ENCODE data around the gene MGRN1.
A peak's percentile ranks its signal among the peaks of the same experiment; 100 is the strongest.

MGRN1 gene

DNA sequence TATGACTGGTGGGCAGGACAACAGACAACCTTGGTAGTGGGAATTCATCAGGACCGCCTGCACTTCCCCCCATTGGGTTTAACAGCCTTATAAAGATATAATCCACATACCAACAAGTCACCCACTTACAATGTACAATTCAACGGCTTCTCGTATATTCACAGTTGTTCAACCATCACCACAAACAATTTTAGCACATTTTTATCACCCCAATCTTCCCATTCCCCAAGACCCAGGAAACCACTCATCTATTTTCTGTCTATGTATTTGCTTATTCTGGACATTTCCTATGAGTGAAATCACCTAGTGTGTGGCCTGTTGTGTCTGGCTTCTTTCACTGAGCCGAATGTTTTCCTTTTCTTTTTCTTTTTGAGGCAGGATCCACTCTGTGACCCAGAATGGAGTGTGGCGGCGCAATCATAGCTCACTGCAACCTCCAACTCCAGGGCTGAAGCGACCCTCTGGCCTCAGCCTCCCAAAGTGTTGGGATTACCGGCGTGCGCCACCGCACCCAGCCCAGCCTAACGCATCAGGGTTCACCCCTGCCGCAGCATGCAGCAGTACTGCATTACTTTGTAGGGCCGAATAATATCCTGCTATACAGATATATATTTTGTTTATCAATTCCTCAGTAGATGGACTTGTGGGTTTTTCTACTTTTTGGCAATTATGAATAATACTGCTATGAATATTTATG, 98.6 kb downstream of the MGRN1 start:
- no peak for FAIRE-seq
- TF ChIP-seq POU2F2 (IDR thresholded peaks at IDR 0.05; ENCODE audit: low read depth, low read length) (no peak), SPI1 (IDR thresholded peaks at IDR 0.05; ENCODE audit: low read depth, low read length) (no peak), PAX5 (IDR thresholded peaks at IDR 0.05; ENCODE audit: insufficient read depth, low read length, severe bottlenecking) (no peak), POLR2A (IDR thresholded peaks at IDR 0.05; ENCODE audit: low read depth, low read length) (no peak), POLR2AphosphoS5 (IDR thresholded peaks at IDR 0.05; ENCODE audit: low read depth, low read length) (no peak), TAF1 (IDR thresholded peaks at IDR 0.05; ENCODE audit: low read depth, low read length) (no peak)

DNA sequence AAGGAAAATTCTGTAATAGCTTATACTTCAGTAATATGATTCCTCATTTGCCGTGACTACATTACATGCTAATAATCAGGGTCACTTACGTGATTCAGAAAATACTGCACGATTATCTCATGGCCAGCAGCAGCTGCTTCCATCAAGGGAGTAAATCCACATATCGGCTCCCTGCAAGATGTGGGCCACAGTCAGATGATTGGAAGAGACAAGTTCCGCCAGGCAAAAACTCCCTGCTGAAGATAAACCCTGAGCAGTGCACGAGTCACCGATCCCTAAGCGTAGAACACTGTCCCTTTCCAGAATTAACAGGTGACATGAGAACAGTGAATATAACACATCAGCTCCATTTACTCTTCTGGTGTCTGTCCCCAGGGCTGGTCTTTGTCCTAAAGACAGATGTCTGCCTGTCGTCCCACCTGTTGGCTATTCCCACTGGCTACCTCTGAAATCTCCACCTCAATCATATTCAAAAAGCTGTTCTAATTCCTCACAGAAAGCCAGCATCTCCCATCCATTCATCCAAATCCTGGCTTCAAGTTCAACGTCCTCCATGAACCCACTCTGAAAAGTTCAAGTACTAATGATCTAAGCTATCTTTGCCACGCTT, 100.1 kb downstream of the MGRN1 start:
- TF ChIP-seq SPI1 (IDR thresholded peaks at IDR 0.05; ENCODE audit: low read depth, low read length) (no peak), POLR2A (IDR thresholded peaks at IDR 0.05; ENCODE audit: low read depth, low read length) (no peak), TAF1 (IDR thresholded peaks at IDR 0.05; ENCODE audit: low read depth, low read length) (no peak), POLR2AphosphoS5 (IDR thresholded peaks at IDR 0.05; ENCODE audit: low read depth, low read length) (no peak), POU2F2 (IDR thresholded peaks at IDR 0.05; ENCODE audit: low read depth, low read length) (no peak), PAX5 (IDR thresholded peaks at IDR 0.05; ENCODE audit: insufficient read depth, low read length, severe bottlenecking) (no peak)
- DNase-seq (ENCODE audit: insufficient read length, low spot score) (no peak), FAIRE-seq (no peak)

More for the DNA sequence above, 98.6 kb downstream of the MGRN1 start:
- no peak for DNase-seq (ENCODE audit: insufficient read length, low spot score)

DNA sequence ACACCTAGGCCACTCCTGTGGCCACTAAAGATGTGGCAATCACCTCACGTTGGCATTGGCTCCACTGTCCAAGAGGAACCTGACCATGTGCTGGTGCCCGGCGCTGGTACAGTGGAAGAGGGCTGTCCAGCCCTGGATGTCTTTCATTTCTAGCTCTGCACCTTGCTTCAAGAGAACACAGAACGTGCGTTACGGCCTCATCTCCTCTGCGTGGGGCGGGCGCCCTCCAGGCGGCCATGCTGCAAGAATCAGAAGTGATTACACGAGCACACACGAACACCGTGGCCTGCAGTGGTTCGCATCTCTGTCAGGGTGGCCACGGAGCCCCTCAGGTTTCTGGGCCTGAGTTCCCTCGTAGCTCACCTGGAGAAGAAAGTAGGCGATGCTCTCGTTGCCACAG, 102.0 kb downstream of the MGRN1 start:
- DNase-seq (ENCODE audit: insufficient read length, low spot score) (no peak), FAIRE-seq (no peak)
- no peak for TF ChIP-seq TAF1 (IDR thresholded peaks at IDR 0.05; ENCODE audit: low read depth, low read length)
- no peak for TF ChIP-seq SPI1 (IDR thresholded peaks at IDR 0.05; ENCODE audit: low read depth, low read length)
- TF ChIP-seq POLR2AphosphoS5 (IDR thresholded peaks at IDR 0.05; ENCODE audit: low read depth, low read length): no peak
- TF ChIP-seq POLR2A (IDR thresholded peaks at IDR 0.05; ENCODE audit: low read depth, low read length): no peak
- no peak for TF ChIP-seq POU2F2 (IDR thresholded peaks at IDR 0.05; ENCODE audit: low read depth, low read length)
- no peak for TF ChIP-seq PAX5 (IDR thresholded peaks at IDR 0.05; ENCODE audit: insufficient read depth, low read length, severe bottlenecking)

GRCh38 chr16:4728676-4729075, 104.0 kb downstream of the MGRN1 start:
- DNase-seq (ENCODE audit: insufficient read length, low spot score) (no peak), FAIRE-seq (no peak)
- TF ChIP-seq SPI1 (IDR thresholded peaks at IDR 0.05; ENCODE audit: low read depth, low read length): no peak
- TF ChIP-seq POLR2AphosphoS5 (IDR thresholded peaks at IDR 0.05; ENCODE audit: low read depth, low read length): no peak
- no peak for TF ChIP-seq POLR2A (IDR thresholded peaks at IDR 0.05; ENCODE audit: low read depth, low read length)
- no peak for TF ChIP-seq POU2F2 (IDR thresholded peaks at IDR 0.05; ENCODE audit: low read depth, low read length)
- TF ChIP-seq TAF1 (IDR thresholded peaks at IDR 0.05; ENCODE audit: low read depth, low read length): no peak
- no peak for TF ChIP-seq PAX5 (IDR thresholded peaks at IDR 0.05; ENCODE audit: insufficient read depth, low read length, severe bottlenecking)

DNA sequence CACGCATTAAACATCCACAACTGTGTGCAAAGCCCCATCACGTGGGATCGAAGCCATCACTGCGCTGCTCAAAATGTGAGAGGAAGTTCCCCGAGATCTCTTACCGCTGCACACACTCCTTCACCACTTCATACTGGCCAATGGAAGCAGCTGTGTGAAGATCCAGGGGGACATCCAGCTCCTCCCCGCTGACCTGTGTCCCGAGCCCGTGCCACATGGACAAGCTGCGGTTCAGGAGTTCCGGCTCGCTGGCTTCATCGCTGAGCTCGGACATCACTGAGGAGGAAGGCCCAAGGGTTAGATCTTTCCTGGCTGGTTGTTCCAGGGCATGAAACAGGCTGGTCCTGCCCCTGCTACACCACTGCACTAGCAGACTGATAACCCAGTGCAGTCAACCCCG, 105.2 kb downstream of the MGRN1 start:
- FAIRE-seq (no peak), DNase-seq (ENCODE audit: insufficient read length, low spot score) (no peak)
- TF ChIP-seq SPI1 (IDR thresholded peaks at IDR 0.05; ENCODE audit: low read depth, low read length) (no peak), POLR2A (IDR thresholded peaks at IDR 0.05; ENCODE audit: low read depth, low read length) (no peak), POLR2AphosphoS5 (IDR thresholded peaks at IDR 0.05; ENCODE audit: low read depth, low read length) (no peak), POU2F2 (IDR thresholded peaks at IDR 0.05; ENCODE audit: low read depth, low read length) (no peak), PAX5 (IDR thresholded peaks at IDR 0.05; ENCODE audit: insufficient read depth, low read length, severe bottlenecking) (no peak), TAF1 (IDR thresholded peaks at IDR 0.05; ENCODE audit: low read depth, low read length) (no peak)

DNA sequence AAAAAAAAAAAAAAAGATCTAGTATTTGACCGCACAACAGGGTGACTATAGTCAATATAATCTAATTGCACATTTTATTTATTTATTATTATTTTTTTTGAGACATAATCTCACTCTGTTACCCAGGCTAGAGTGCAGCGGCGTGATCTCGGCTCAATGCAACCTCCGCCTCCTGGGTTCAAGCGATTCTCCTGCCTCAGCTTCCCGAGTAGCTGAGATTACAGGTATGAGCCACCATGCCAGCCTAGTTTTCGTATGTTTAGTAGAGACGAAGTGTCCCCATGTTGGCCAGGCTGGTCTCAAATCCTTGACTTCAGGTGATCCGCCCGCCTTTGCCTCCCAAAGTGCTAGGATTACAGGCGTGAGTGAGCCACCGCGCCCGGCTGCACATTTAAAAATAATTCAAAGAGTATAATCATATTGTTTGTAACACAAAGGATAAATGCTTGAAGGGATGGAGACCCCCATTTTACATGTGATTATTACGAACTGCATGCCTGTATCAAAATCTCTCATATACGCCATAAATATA, 108.7 kb downstream of the MGRN1 start:
- FAIRE-seq (no peak), DNase-seq (ENCODE audit: insufficient read length, low spot score) (no peak)
- no peak for TF ChIP-seq PAX5 (IDR thresholded peaks at IDR 0.05; ENCODE audit: insufficient read depth, low read length, severe bottlenecking)
- TF ChIP-seq POU2F2 (IDR thresholded peaks at IDR 0.05; ENCODE audit: low read depth, low read length): no peak
- no peak for TF ChIP-seq POLR2A (IDR thresholded peaks at IDR 0.05; ENCODE audit: low read depth, low read length)
- TF ChIP-seq POLR2AphosphoS5 (IDR thresholded peaks at IDR 0.05; ENCODE audit: low read depth, low read length): no peak
- TF ChIP-seq SPI1 (IDR thresholded peaks at IDR 0.05; ENCODE audit: low read depth, low read length): no peak
- TF ChIP-seq TAF1 (IDR thresholded peaks at IDR 0.05; ENCODE audit: low read depth, low read length): no peak

DNA sequence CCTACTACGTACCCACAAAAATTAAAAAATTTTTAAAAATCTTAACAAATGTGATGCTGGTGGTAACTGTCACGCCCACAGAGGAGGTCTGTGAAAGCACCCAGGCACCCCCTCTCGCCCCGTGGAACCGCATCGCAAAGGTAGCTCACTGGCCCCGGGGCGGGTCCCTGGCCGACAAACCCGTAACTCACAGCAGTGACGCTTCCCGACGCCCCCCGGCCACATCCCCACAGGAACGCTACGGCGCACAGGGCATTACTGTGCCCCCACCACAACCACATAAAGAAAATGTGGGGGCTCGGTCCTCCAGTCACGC, 109.1 kb downstream of the MGRN1 start:
- DNase-seq (ENCODE audit: insufficient read length, low spot score) (no peak), FAIRE-seq (peak; percentile 16)
- TF ChIP-seq POU2F2 (IDR thresholded peaks at IDR 0.05; ENCODE audit: low read depth, low read length) (no peak), PAX5 (IDR thresholded peaks at IDR 0.05; ENCODE audit: insufficient read depth, low read length, severe bottlenecking) (no peak), SPI1 (IDR thresholded peaks at IDR 0.05; ENCODE audit: low read depth, low read length) (no peak), POLR2A (IDR thresholded peaks at IDR 0.05; ENCODE audit: low read depth, low read length) (no peak), TAF1 (IDR thresholded peaks at IDR 0.05; ENCODE audit: low read depth, low read length) (no peak), POLR2AphosphoS5 (IDR thresholded peaks at IDR 0.05; ENCODE audit: low read depth, low read length) (no peak)

DNA sequence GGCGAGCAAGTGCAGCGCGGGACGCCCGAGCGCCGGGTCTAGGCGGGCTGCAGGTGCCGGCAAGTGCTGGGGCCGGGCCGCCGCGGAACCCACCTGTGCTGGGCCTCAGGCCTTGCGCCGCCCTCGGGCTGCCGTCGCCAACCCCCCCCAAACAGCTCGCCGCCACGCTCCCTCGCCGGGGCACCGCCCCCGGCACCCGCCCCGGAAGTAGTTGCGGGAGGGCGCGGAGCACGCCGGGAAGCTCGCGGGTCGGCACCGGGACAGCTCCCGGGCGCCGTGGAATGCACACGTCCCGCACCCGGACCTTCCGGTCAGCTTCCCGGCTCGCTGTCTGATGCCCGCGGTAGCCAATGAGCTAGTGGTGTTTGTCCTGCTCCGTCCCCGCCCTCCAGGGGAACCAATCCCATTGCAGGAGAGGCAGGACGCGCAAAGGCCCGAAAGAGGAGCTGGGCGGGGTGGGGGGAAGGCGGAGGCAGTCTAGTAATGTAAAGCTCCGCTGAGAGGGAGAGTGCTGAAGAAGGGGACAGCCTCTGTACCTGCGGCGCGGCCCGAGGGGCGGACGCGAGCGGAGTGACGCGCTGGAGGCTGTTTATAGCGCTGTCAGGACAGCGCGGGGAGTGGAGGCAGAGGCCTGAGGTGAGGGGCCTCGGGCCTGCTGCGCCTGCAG, 109.6 kb downstream of the MGRN1 start, which contains the start of the genes ANKS3 and DNAAF8:
ANKS3 (minus strand) TSS at position 209 of the 667 bp plus-strand sequence. CDS start 4,122 bp downstream, outside the sequence.
DNAAF8 (plus strand) TSS at position 475 of the 667 bp plus-strand sequence. CDS start 1,978 bp downstream, outside the sequence.
- DNase-seq (ENCODE audit: insufficient read length, low spot score) (peak; percentile 83), FAIRE-seq (peak; percentile 95)
- TF ChIP-seq POLR2A (IDR thresholded peaks at IDR 0.05; ENCODE audit: low read depth, low read length): 0 out of 2 replicates have a peak, but pooled peaks have one; percentile 23
- TF ChIP-seq SPI1 (IDR thresholded peaks at IDR 0.05; ENCODE audit: low read depth, low read length): no peak
